HepG2 (cell line): Measurements from ENCODE around the gene ARHGAP9. TPM values are rescaled to one million over a fixed set of nuclear protein-coding genes. Genes with fewer than 3 reads are reported as not detected.

ENCODE experiments used
- ATAC-seq: fragments of 200-7000 bp; cut with Tn5 transposase; 3 replicates; pipeline ENCODE4 v1.9.1; 2020; ENCODE audit warnings: mild to moderate bottlenecking, moderate library complexity
- Bru-seq: library from RNA; stranded (reverse); fragments of 400-500 nt; gene quantifications from one replicate; lab custom pipeline; 2021; lab: Mats Ljungman, UMichigan
- BruChase-seq, 2 experiments: library from RNA; stranded (reverse); fragments of 400-500 nt; gene quantifications; one replicate each; lab custom pipeline; 2021; lab: Mats Ljungman, UMichigan
- BruUV-seq: library from RNA; stranded (reverse); fragments of 400-500 nt; replicated peaks from 2 replicates; lab custom pipeline; 2021; lab: Mats Ljungman, UMichigan
- CTCF ChIA-PET: fragments of 300-600 bp; formaldehyde crosslinking; extraction: SDS; loops from one replicate; lab custom pipeline; 2021; ENCODE audit warnings: low total read pairs, inconsistent platforms, low intra/inter-chr PET ratio; lab: Yijun Ruan, JAX
- POLR2A ChIA-PET: fragments of 350-600 bp; sonication (Branson Sonifier 250); formaldehyde crosslinking; loops from one replicate; lab custom pipeline; 2020; ENCODE audit warnings: antibody characterized with exemption, inconsistent platforms; lab: Yijun Ruan, JAX
- DNase-seq: peaks from one replicate; pipeline ENCODE4 v3.0.0-alpha.2; 2015; ENCODE audit warnings: low spot score
- FAIRE-seq: peaks from 3 replicates; lab custom pipeline; 2011; peaks lifted over from hg19 to GRCh38; lab: Jason Lieb, UNC
- H2AFZ ChIP-seq: one replicate; pipeline ENCODE4 v1.6.1; 2011; ENCODE audit warnings: low read length, inconsistent platforms
- H3K27ac ChIP-seq: fragments of 300-600 bp; 3 replicates; pipeline ENCODE4 v1.8.0; 2011; ENCODE audit warnings: mixed run types, mild to moderate bottlenecking, mixed read lengths, low read length, inconsistent platforms; ENCODE audit not compliant: insufficient read depth; ENCODE audit errors: extremely low read length
- H3K27me3 ChIP-seq, 2 experiments: fragments of 200-600 bp in 1 of 2; 2 replicates in 1 of 2; 3 replicates in 1 of 2; pipeline versions ENCODE4 v1.6.0 to v1.8.0; 2011; ENCODE audit warnings: low read length in 2 of 2, mild to moderate bottlenecking in 2 of 2, moderate library complexity in 2 of 2, inconsistent platforms in 1 of 2; ENCODE audit not compliant: insufficient read depth in 2 of 2, control insufficient read depth in 1 of 2
- H3K36me3 ChIP-seq, 2 experiments: fragments of 200-600 bp in 1 of 2; replicated peaks in 1 of 2; 2 replicates in 1 of 2; 3 replicates in 1 of 2; pipeline versions ENCODE4 v1.5.1 to v1.8.0; 2011; ENCODE audit warnings: low read length in 2 of 2, inconsistent platforms in 1 of 2; ENCODE audit not compliant: insufficient read depth in 2 of 2, control insufficient read depth in 1 of 2
- H3K4me1 ChIP-seq: 2 replicates; pipeline ENCODE4 v1.5.1; 2012; ENCODE audit warnings: low read length, inconsistent platforms; ENCODE audit not compliant: insufficient read depth
- H3K4me2 ChIP-seq: 2 replicates; pipeline ENCODE4 v1.6.0; 2011; ENCODE audit warnings: low read depth, low read length, inconsistent platforms
- H3K4me3 ChIP-seq, 3 experiments: fragments of 200-600 bp in 1 of 3; sonication (generic), shearing (Covaris generic) in 1 of 3; replicated peaks in 1 of 3; 2 replicates each; pipeline ENCODE4 v1.5.1; 2011 to 2016; ENCODE audit warnings: low read length in 3 of 3, inconsistent platforms in 2 of 3, low read depth in 2 of 3, mild to moderate bottlenecking in 2 of 3, control low read depth in 1 of 3, mixed read lengths in 1 of 3; ENCODE audit not compliant: insufficient read depth in 1 of 3
- H3K79me2 ChIP-seq: one replicate; pipeline ENCODE4 v1.6.1; 2011; ENCODE audit warnings: low read length, inconsistent platforms; ENCODE audit not compliant: insufficient read depth
- H3K9ac ChIP-seq: 2 replicates; pipeline ENCODE4 v1.6.0; 2011; ENCODE audit warnings: mild to moderate bottlenecking, low read depth, low read length, inconsistent platforms; ENCODE audit not compliant: insufficient read depth
- H3K9me3 ChIP-seq: 2 replicates; pipeline ENCODE4 v1.5.1; 2012; ENCODE audit warnings: mild to moderate bottlenecking, low read length
- H4K20me1 ChIP-seq: 2 replicates; pipeline ENCODE4 v1.6.0; 2011; ENCODE audit warnings: inconsistent platforms, mild to moderate bottlenecking, low read length, moderate library complexity; ENCODE audit not compliant: insufficient read depth
- CENPX ChIP-seq: sonication (generic); formaldehyde crosslinking; IDR thresholded peaks from 2 replicates; pipeline ENCODE4 v1.9.0; 2021; ENCODE audit warnings: mild to moderate bottlenecking, missing genetic modification reagents, moderate library complexity
- ELF3 ChIP-seq: IDR thresholded peaks from 2 replicates; pipeline ENCODE4 v1.6.1; 2016; ENCODE audit warnings: missing genetic modification reagents, missing compliant biosample characterization
- MTA1 ChIP-seq: sonication (generic); formaldehyde crosslinking; IDR thresholded peaks from 2 replicates; pipeline ENCODE4 v1.4.0; 2020; ENCODE audit warnings: missing genetic modification reagents, mild to moderate bottlenecking, borderline replicate concordance
- U2AF2 ChIP-seq: fragments of 200-400 bp; formaldehyde crosslinking; IDR thresholded peaks from 2 replicates; pipeline ENCODE4 v1.6.1; 2017; ENCODE audit warnings: low read depth, mild to moderate bottlenecking, low read length
- ZNF574 ChIP-seq: sonication (generic); formaldehyde crosslinking; IDR thresholded peaks from 2 replicates; pipeline ENCODE4 v1.4.0; 2020; ENCODE audit warnings: missing genetic modification reagents
- ZNF660 ChIP-seq: sonication (generic); formaldehyde crosslinking; IDR thresholded peaks from 2 replicates; pipeline ENCODE4 v1.5.1; 2020; ENCODE audit warnings: mild to moderate bottlenecking, low read depth, missing genetic modification reagents, borderline replicate concordance
- ZNF883 ChIP-seq: sonication (generic); formaldehyde crosslinking; IDR thresholded peaks from 2 replicates; pipeline ENCODE4 v1.5.1; 2020; ENCODE audit warnings: mild to moderate bottlenecking, missing genetic modification reagents; ENCODE audit errors: not compliant biosample characterization
- ZUFSP ChIP-seq: sonication (generic); formaldehyde crosslinking; IDR thresholded peaks from 2 replicates; pipeline ENCODE4 v1.9.0; 2021; ENCODE audit warnings: missing genetic modification reagents, mild to moderate bottlenecking, borderline replicate concordance
- WGBS: methylation state at CpG from one replicate; pipeline ENCODE4 v1.1.6; 2017; ENCODE audit warnings: low lambda C conversion rate; 5-methylcytosine and 5-hydroxymethylcytosine counted together
- in situ Hi-C: cut with HindIII; loops from 2 replicates; pipeline ENCODE4 v1.10.0; 2017; ENCODE audit warnings: low pct_unique_long_range_greater_than_20kb; ENCODE audit not compliant: extremely low pct_ligation_motif_present
- intact Hi-C: fragments of 100-400 bp; cut with micrococcal nuclease; formaldehyde crosslinking; loops from one replicate; pipeline ENCODE4 v1.10.0; 2022; ENCODE audit not compliant: unreplicated experiment
- long read RNA-seq, 2 experiments: library from RNA in 1 of 2; library from polyadenylated mRNA in 1 of 2; stranded (forward) in 1 of 2; unstranded in 1 of 2; transcript quantifications; one replicate each; pipeline ENCODE4 v2.0.0, GENCODE V29; 2019 to 2022
- polyA minus RNA-seq, 3 experiments: library from RNA; depleted of rRNA, polyadenylated mRNA; stranded (reverse); fragments of >200 nt; gene quantifications; 2 replicates each; pipeline ENCODE4 v1.2.3, GENCODE V29; 2011; ENCODE audit warnings: low replicate concordance in 1 of 3
- polyA plus RNA-seq, 8 experiments: library from polyadenylated mRNA; depleted of rRNA in 3 of 8; stranded (reverse) in 7 of 8; unstranded in 1 of 8; fragments of >200 nt; fragmentation: Illumina TruSeq in 4 of 8; extraction: Trizol in 4 of 8; gene quantifications; 2 replicates each; pipeline versions ENCODE4 v1.2.1 to v1.2.3, GENCODE V29; 2011 to 2016; ENCODE audit warnings: low read depth in 4 of 8, missing spikeins in 1 of 8, mixed read lengths in 1 of 8; ENCODE audit not compliant: insufficient read depth in 1 of 8
- total RNA-seq, 5 experiments: library from RNA; depleted of rRNA; stranded (reverse); fragments of >200 nt; fragmentation: Illumina TruSeq; extraction: Trizol; gene quantifications; 2 replicates each; pipeline ENCODE4 v1.2.3, GENCODE V29; 2016; ENCODE audit warnings: low read depth in 1 of 5

ARHGAP9 gene
- total RNA-seq (2016; rRNA removed; fragmentation: Illumina TruSeq; extraction: Trizol) (0.18 TPM in 1 of 2 replicates, not detected in the other), polyA plus RNA-seq (2011; rRNA removed) (0.95 and 1.2 TPM in 2 replicates), polyA minus RNA-seq (2011; rRNA and poly(A)+ RNA removed; ENCODE audit: low replicate concordance) (0.44 TPM in 1 of 2 replicates, not detected in the other), Bru-seq, nascent RNA (percentile 17 among the genes with signal in this experiment), BruChase-seq, experiment 1, labeled RNA remaining after a 6-hour chase (percentile 21 among the genes with signal in this experiment), BruChase-seq, experiment 2, labeled RNA remaining after a 2-hour chase (percentile 17 among the genes with signal in this experiment)
- total RNA-seq (2016; cell fraction: cytosol; rRNA removed; fragmentation: Illumina TruSeq; extraction: Trizol; ENCODE audit: low read depth), result not detected in 2 replicates
- total RNA-seq (2016; cell fraction: insoluble cytoplasmic fraction; rRNA removed; fragmentation: Illumina TruSeq; extraction: Trizol), result 0.32 TPM in 1 of 2 replicates, not detected in the other
- total RNA-seq (2016; cell fraction: membrane; rRNA removed; fragmentation: Illumina TruSeq; extraction: Trizol), result not detected in 2 replicates
- total RNA-seq (2016; cell fraction: nucleus; rRNA removed; fragmentation: Illumina TruSeq; extraction: Trizol), result not detected in 2 replicates
- 0.33 and 0.40 TPM in 2 replicates for polyA plus RNA-seq (2011; cell fraction: cytosol; rRNA removed)
- polyA plus RNA-seq (2011; cell fraction: nucleus; rRNA removed), result 3.1 and 5.5 TPM in 2 replicates
- 0.39 and 0.55 TPM in 2 replicates for polyA plus RNA-seq (2012)
- polyA plus RNA-seq (2016; cell fraction: cytosol; fragmentation: Illumina TruSeq; extraction: Trizol; ENCODE audit: low read depth), result not detected in 2 replicates
- polyA plus RNA-seq (2016; cell fraction: insoluble cytoplasmic fraction; fragmentation: Illumina TruSeq; extraction: Trizol; ENCODE audit: low read depth), result 0.17 TPM in 1 of 2 replicates, not detected in the other
- 0.15 TPM in 1 of 2 replicates, not detected in the other for polyA plus RNA-seq (2016; cell fraction: membrane; fragmentation: Illumina TruSeq; extraction: Trizol; ENCODE audit: low read depth)
- polyA plus RNA-seq (2016; cell fraction: nucleus; fragmentation: Illumina TruSeq; extraction: Trizol; ENCODE audit: insufficient read depth, low read depth), result 0.51 and 0.87 TPM in 2 replicates
- polyA minus RNA-seq (2011; cell fraction: cytosol; rRNA and poly(A)+ RNA removed), result not detected in 2 replicates
- 0.64 and 1.7 TPM in 2 replicates for polyA minus RNA-seq (2011; cell fraction: nucleus; rRNA and poly(A)+ RNA removed)
- long read RNA-seq, experiment 1, result 0 reads
- long read RNA-seq, experiment 2, partial matches to known transcripts, result 0 of 1 reads
- long read RNA-seq, experiment 2, other reads (novel, unspliced or antisense), result 1 of 1 reads

- no peak for FAIRE-seq
- no TSS peak for BruUV-seq
- H3K9ac ChIP-seq, result no peak within 1 kb of the TSS
- CTCF ChIA-PET, result no interaction called here
- peaks cover 8 to 57% of the 10 kb centered on the region in 2 experiments for H3K27me3 ChIP-seq
- no peaks in the 10 kb centered on the region for H3K36me3 ChIP-seq
- WGBS, result 31% methylated on average over 6 of the region's 6 CpGs
- POLR2A ChIA-PET, result no interaction called here
- in situ Hi-C loops (no loop called here), intact Hi-C loops (no loop called here)
- ATAC-seq, result no peak
- no peak within 1 kb of the TSS for H3K4me3 ChIP-seq
- H3K27ac ChIP-seq, result no peak within 1 kb of the TSS
- peak within 1 kb of the TSS; percentile 73; the same call in 1 of the 2 replicates for H3K4me2 ChIP-seq
- no peaks in the 10 kb centered on the region for H3K9me3 ChIP-seq
- H3K4me1 ChIP-seq, result peaks cover 35% of the 10 kb centered on the region
- DNase-seq, result no peak
- TF ChIP-seq U2AF2, result no peak
- no peak for TF ChIP-seq ELF3 (CRISPR knock-in tag)
- no peak for TF ChIP-seq ZNF660 (CRISPR knock-in tag)
- TF ChIP-seq ZNF574, result no peak
- TF ChIP-seq MTA1 (CRISPR knock-in tag), result no peak
- no peak for TF ChIP-seq ZUFSP
- TF ChIP-seq CENPX (CRISPR knock-in tag), result no peak
- TF ChIP-seq ZNF883 (CRISPR knock-in tag), result no peak
- H3K79me2 ChIP-seq, result no peaks in the 10 kb centered on the region
- H2AFZ ChIP-seq, result no peak within 1 kb of the TSS
- no peaks in the 10 kb centered on the region for H4K20me1 ChIP-seq
Observed at GRCh38 chr12:57479376-57480115, at the start of gene ARHGAP9. TSS of gene ARHGAP9 (minus strand) at chr12:57479866. CDS start at chr12:57479406, 460 bp downstream.
